HT1080 (cell line): ENCODE data around the gene TMEM131. TPM values are rescaled to one million over a fixed set of nuclear protein-coding genes. Genes with fewer than 3 reads are reported as not detected.

Source experiments
- DNase-seq: peaks from one replicate; pipeline ENCODE4 v3.0.0-alpha.2; 2015; ENCODE audit warnings: low read depth
- total RNA-seq: library from RNA; depleted of rRNA; stranded (reverse); fragments of >200 nt; shearing (Covaris generic); gene quantifications from 2 replicates; pipeline ENCODE4 v1.2.3, GENCODE V29; 2014

The TMEM131 gene
- total RNA-seq, 1 experiment from 2014 or later, result 9.7 TPM

- peak; percentile 38 for DNase-seq
Observed at GRCh38 chr2:97728091-97728731, 267.5 kb downstream of the TMEM131 start.

GRCh38 chr2:97727296-97727695 lies 268.5 kb downstream of the TMEM131 start:
- DNase-seq, result no peak

GRCh38 chr2:97726261-97727064 lies 269.3 kb downstream of the TMEM131 start:
- no peak for DNase-seq

GRCh38 chr2:97724946-97725688 lies 270.6 kb downstream of the TMEM131 start:
- no peak for DNase-seq

- no peak for DNase-seq
Observed at GRCh38 chr2:97724501-97724900, 271.2 kb downstream of the TMEM131 start.

- no peak for DNase-seq
Observed at GRCh38 chr2:97724073-97724410, 271.7 kb downstream of the TMEM131 start.

GRCh38 chr2:97723156-97724072 lies 272.3 kb downstream of the TMEM131 start:
- DNase-seq, result no peak

- no peak for DNase-seq
Observed at GRCh38 chr2:97722227-97722626, 273.5 kb downstream of the TMEM131 start.

- no peak for DNase-seq
Observed at GRCh38 chr2:97720746-97721145, 275.0 kb downstream of the TMEM131 start.

- no peak for DNase-seq
Observed at GRCh38 chr2:97719362-97720155, 276.2 kb downstream of the TMEM131 start.

GRCh38 chr2:97718942-97719341 lies 276.8 kb downstream of the TMEM131 start:
- no peak for DNase-seq

GRCh38 chr2:97718051-97718882 lies 277.5 kb downstream of the TMEM131 start:
- DNase-seq, result no peak

GRCh38 chr2:97717613-97717995 lies 278.1 kb downstream of the TMEM131 start:
- DNase-seq, result no peak

- no peak for DNase-seq
Observed at GRCh38 chr2:97716695-97717612, 278.8 kb downstream of the TMEM131 start.

- DNase-seq, result no peak
Observed at GRCh38 chr2:97715951-97716694, 279.6 kb downstream of the TMEM131 start.

GRCh38 chr2:97714950-97715652 lies 280.6 kb downstream of the TMEM131 start:
- no peak for DNase-seq
